ENCODE data around the gene GNAO1.

Gene GNAO1

GRCh38 chr16:56309008-56309407 is 117.7 kb downstream of the GNAO1 start:
- DNase-seq (ENCODE audit: low read depth in 4 of 4, low spot score in 1 of 4) = no peak

DNA sequence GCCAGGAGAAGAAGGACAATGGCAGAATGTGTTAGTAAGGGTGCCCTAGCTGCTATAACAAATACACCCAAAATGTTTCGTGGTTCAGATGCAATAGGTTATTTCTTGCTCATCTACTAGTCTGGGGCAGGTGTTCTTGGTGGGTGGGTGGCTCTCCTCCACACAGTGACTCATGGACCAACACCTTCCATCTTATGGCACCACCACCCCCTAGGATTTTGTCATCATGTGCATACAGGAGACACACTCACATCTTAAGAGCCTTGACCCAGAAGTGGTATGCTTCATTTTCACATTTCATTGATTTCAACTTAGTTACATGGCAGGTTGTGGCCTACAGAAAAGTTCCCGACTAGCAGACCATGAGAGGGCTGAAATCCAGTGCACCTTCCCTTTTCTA is 119.4 kb downstream of the GNAO1 start:
- DNase-seq (ENCODE audit: low read depth in 4 of 4, low spot score in 1 of 4) = no peak

DNA sequence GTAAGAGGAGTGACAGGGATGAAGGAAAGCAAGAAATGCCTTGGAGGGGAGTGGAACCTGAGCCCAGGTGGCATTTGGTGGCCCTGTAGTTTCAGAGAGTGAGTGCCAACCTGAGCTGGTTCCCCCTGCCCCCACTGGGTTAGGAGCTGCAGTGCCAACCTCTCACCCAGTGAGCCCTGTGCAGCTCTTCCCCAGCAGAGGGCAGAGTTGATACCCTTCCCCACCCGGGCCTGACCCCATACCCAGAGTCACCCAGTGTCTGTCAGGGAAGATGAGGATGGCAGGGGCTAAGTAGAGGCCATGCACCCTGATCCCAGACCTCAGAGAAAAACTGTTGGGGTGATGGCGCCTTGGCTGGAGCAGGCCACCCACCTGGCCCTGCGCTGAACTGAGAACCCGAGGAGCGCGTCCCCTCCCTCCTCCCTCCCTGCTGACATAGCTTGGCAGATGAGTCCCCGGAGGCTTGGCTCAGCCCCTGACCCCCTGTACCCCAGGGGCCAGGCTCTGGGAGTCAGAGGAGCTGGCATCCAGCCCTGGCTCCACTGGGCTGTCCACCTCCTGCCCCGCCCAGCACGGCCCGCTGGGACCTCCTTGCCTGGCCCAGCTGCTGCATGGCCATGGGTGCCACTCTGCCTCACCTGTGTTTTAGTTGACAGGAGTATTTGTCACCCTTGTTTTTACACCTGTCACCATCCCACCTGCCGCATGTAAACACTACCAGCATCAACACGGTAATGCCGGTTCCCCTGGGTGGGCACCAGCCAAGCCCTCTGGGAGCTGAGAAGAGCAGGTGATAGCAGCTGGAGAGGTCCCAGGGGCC is 120.1 kb downstream of the GNAO1 start:
- no peak for DNase-seq (ENCODE audit: low read depth in 4 of 4, low spot score in 1 of 4)

DNA sequence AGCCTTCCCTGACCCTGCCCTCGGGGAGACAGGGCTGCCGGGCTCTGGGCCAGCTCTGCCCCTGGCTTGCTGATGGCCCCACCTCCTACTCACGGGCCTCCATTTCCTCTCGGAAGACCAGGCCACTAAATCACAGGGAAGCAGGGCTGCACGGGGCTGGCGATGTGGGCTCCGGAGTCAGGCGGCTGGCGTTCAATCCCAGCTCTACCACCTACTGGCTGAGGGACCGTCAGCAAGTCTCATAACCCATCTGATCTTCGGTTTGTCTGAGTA is 120.7 kb downstream of the GNAO1 start:
- no peak for DNase-seq (ENCODE audit: low read depth in 4 of 4, low spot score in 1 of 4)

DNA sequence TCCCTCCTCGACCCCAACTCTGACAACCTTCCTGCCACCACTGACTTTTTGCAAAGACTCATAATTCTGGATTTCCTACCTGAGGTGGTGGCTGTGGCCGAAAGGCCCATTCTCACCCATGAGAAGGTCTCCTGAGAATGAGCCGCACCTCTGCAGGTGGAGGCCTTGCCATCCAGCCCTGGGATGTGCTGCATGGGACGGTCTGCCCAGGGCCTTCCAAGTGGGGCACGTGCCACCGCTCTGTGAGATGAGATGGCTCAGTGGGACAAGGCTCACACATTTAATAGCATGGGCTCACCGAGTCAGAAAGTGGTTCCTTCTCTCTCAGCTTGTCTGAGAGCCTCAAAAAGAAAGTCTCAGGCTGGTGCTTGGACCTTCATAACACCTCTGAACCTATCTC is 121.3 kb downstream of the GNAO1 start:
- DNase-seq (ENCODE audit: low read depth in 4 of 4, low spot score in 1 of 4) = no peak

- DNase-seq (ENCODE audit: low read depth in 4 of 4, low spot score in 1 of 4) = no peak
These were observed 123.1 kb downstream of the GNAO1 start for GRCh38 chr16:56314244-56314850.

DNA sequence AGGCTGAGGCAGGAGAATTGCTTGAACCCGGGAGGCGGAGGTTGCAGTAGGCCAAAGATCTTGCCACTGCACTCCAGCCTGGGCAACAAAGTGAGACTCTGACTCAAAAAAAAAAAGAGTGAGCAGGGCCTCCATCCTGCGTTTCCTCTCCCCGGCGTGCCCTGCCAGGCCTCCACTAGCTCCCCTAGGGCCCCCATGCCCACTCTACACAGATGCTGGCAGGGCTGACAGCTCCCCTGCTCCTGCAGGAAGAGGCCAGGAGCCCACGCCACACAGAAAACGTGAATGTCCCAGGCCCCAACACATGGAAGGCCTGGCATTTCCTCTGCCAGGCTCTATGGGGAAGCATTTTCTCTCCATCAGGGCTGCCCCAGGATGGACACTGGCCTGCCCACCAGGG is 124.7 kb downstream of the GNAO1 start:
- DNase-seq (ENCODE audit: low read depth in 4 of 4, low spot score in 1 of 4) = no peak

GRCh38 chr16:56316545-56316944 is 125.3 kb downstream of the GNAO1 start:
- no peak for DNase-seq (ENCODE audit: low read depth in 4 of 4, low spot score in 1 of 4)

DNA sequence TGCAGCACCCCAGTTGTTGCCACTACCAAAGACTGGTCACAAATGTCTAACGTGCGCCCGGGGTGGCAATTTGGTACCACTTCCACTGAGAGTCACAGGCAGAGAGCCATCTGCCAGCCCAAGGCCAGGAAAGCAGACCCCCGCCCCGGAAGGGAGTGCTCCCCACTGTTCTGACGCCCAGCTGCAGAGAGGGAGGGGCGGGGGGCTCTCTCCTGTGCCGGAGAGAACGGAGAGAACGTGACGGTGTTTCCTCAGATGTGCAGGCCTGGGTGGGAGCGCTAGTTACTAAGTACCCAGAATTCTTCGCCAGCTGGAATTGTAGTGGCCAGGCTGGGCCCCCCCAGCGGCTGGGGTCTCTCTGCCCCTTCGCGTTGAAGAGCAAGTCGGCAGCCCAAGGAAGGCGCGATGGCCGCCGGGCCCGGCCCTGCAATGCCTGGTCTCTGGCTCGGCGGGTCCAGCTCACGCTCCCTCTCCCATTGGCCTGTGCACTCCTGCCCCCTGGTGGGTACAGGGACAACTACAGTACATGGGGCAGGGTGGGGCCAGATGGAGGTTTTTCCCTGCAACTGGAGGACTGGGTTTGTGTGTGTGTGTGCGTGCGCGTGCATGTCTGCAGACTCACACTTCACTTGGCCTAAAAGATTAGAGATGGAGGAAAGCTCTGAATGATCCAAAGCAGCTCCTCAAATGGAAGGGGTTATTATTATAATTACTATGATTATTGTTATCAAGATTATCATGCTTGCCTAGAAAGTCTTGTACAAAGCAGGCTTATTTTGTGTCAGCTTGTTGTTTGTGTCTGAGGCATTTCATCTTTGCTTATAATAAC is 126.9 kb downstream of the GNAO1 start:
- peak; percentile 53 to 66 (median 65) for DNase-seq (ENCODE audit: low read depth in 4 of 4, low spot score in 1 of 4)

DNA sequence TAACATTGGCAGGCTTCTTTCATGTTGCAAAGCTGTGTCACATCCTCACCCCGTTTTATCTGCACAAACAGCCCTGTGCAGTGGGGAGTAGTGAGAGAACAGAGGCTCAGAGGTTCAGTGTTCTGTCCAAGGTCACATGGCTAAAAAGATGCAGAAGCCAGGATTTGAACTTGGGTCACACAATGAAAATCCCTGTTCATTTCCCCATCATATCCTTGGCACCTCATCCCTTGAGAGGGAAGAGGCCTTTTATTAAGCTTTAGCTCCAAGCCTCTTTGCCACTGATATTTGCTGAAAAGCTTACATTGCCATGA is 127.5 kb downstream of the GNAO1 start:
- no peak for DNase-seq (ENCODE audit: low read depth in 4 of 4, low spot score in 1 of 4)

GRCh38 chr16:56319376-56319775 is 128.1 kb downstream of the GNAO1 start:
- DNase-seq (ENCODE audit: low read depth in 4 of 4, low spot score in 1 of 4) = no peak

DNA sequence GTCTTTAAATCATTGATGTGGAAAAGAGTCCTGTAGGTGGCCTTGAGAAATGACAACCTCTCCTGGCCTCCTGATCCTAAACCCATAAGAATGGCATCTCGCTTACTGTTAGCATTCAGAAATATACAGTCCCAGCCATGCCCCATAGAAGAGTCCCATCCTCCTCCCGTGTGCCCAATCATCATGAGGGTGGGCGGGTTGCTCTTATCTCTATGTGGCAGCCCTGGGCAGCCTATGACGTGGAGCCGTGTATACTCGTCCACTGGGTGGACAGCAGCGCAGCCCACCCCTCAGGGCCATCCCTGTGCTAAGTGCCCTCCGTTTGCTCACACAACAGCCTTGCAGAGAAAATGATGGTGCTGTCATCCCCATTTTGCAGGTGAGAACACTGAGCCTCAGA is 128.8 kb downstream of the GNAO1 start:
- no peak for DNase-seq (ENCODE audit: low read depth in 4 of 4, low spot score in 1 of 4)

DNA sequence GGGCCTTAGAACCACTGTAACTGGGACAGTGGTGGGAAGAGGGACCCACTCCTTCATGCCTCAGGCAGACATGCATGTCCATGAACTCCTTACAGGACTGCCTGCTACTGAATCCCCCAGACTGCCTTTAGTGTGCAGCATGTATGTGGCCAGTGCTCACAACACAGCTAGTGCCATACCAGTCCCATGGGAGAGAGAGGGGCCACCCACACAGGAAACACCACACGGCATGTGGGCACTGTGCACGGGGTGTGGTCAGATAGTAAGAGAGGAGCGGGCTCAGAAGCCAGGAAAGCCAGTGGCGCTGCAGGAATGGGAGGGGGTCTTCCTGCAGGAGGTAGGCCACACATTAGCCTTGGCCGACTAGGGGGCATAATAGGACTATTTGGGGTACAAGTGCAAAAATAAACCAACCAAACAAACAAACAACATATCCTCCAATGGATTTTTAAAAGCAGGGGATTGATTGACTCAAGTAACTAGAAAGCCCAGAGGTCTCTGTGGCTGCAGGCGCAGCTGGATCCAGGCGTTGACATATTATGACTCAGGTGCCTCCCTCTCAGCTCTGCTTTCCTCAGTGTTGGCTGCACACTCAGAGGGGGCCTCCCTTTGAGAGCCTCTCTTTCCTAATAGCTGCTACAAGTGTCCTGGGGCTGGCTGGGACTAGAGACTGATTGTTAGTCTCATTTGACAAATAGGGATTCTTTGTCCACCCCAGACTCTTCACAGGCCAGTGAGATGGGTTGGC is 129.7 kb downstream of the GNAO1 start:
- no peak for DNase-seq (ENCODE audit: low read depth in 4 of 4, low spot score in 1 of 4)

DNA sequence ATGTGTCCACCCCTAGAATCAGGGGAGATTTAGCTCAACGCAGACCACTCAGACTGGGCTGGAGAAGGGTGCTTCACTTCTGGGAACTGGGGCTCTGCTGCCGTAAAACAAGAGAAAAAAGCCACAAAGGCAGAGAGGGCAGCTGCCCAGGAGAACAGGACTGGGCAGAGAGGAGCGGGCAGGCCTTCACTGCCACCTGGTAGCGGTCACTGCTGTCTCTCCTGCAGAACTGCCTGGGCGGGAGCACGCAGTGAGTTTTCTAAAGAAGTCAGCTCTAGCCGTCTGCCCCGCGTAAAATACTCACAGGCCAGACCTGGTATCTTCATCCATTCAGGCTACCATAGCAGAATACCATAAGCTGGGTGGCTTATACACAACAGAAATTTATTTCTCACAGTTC is 130.3 kb downstream of the GNAO1 start:
- DNase-seq (ENCODE audit: low read depth in 4 of 4, low spot score in 1 of 4) = no peak

GRCh38 chr16:56324406-56324805 is 133.1 kb downstream of the GNAO1 start:
- no peak for DNase-seq (ENCODE audit: low read depth in 4 of 4, low spot score in 1 of 4)

DNA sequence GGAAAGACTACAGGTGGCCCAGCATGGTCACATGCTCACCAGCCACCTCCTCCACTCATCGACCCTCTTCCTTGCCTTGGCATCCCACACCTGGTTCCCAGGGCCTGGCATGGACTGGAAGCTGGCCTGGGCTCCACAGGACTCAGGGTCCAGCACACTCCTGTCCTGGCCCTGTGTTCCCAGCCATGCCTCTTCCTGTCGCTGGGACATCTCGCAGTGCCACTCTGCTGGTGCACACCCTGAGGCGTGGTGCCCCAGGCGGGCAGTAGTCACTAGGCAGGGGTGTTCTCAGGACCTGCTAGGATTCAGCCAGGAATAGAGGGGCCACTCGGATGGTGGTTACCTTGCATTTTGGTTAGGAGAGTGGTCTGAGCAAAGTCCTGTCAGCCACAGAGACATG is 134.7 kb downstream of the GNAO1 start:
- DNase-seq (ENCODE audit: low read depth in 4 of 4, low spot score in 1 of 4) = no peak

GRCh38 chr16:56327071-56327928 is 136.0 kb downstream of the GNAO1 start:
- no peak for DNase-seq (ENCODE audit: low read depth in 4 of 4, low spot score in 1 of 4)

- no peak for DNase-seq (ENCODE audit: low read depth in 4 of 4, low spot score in 1 of 4)
These were observed 136.6 kb downstream of the GNAO1 start for GRCh38 chr16:56327929-56328258.

GRCh38 chr16:56328276-56329022 is 137.2 kb downstream of the GNAO1 start:
- DNase-seq (ENCODE audit: low read depth in 4 of 4, low spot score in 1 of 4) = no peak

- no peak for DNase-seq (ENCODE audit: low read depth in 4 of 4, low spot score in 1 of 4)
These were observed 138.6 kb downstream of the GNAO1 start for GRCh38 chr16:56329887-56330286.

Data from stimulated activated CD4-positive, alpha-beta T cell treated with anti-CD3 and anti-CD28 coated beads, Interleukin-1b, Interleukin-23, amount 100 ng/mL, for 24 hours (primary cell).